ENCODE data around the gene TMEM150A. TPM values are rescaled to one million over a fixed set of nuclear protein-coding genes. Genes with fewer than 3 reads are reported as not detected.

The TMEM150A gene
- total and polyA plus RNA-seq, 2 of the 4 experiments (the other 2 are of a cell fraction), result 4.8 to 16.3 TPM

DNA sequence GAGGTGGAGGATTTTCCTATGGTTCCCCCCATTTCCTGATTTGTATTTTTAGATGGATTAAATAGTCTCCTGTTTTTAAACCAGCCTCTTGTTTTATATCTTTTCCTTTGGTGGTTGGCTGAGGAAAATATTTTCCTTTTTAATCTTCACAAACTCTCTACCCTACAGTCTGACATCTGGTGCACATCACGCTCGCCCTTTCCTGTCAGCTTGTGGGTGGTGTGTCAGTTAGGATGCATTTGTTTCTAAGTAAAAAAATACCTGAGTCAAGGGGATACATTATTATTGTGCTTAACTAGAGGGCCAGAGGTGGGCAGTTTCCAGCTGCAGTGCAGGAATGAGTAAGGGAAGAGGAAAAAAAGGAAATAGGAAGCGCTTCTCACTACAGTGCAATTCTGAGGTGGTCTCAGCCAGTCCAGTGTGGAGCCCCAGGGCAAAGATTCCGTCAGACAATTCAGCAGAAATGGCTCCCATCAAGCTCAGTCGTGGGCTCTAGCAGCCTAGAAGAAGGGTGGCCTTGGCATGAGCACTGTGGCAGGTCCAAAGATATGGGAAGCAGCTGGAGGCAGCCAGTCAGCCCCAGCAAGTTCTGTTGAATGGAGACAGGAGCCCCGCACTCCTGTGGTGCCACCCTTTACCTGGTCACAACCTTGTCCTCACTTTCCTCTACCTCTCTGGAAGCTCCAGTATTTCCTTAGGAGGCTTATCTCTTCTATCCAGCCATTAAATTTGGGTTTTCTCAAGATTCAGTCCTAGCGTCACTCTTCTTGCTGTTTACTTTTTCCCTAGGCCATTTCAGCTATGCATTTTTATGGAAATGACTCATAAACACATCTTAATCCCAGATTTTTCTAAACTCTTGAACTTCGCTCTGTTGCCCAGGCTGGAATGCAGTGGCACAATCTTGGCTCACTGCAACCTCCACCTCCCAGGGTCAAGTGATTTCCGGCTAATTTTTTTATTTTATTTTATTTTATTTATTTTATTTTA lies 47.0 kb upstream of the TMEM150A start (continued):
- TF ChIP-seq, protein P1, sequence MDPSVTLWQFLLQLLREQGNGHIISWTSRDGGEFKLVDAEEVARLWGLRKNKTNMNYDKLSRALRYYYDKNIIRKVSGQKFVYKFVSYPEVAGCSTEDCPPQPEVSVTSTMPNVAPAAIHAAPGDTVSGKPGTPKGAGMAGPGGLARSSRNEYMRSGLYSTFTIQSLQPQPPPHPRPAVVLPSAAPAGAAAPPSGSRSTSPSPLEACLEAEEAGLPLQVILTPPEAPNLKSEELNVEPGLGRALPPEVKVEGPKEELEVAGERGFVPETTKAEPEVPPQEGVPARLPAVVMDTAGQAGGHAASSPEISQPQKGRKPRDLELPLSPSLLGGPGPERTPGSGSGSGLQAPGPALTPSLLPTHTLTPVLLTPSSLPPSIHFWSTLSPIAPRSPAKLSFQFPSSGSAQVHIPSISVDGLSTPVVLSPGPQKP (IDR thresholded peaks at IDR 0.05; ENCODE audit: borderline replicate concordance, low read depth, low read length), result no peak
- TF ChIP-seq CHD1 (IDR thresholded peaks at IDR 0.05; ENCODE audit: low read depth, low read length) (no peak), MAFK (IDR thresholded peaks at IDR 0.05; ENCODE audit: low read depth, low read length) (no peak), BHLHE40 (IDR thresholded peaks at IDR 0.05; ENCODE audit: low read depth, low read length) (peak; percentile 40)

All from IMR-90 (cell line).